ENCODE data around the gene SIGLEC15. TPM values are rescaled to one million over a fixed set of nuclear protein-coding genes. Genes with fewer than 3 reads are reported as not detected.

SIGLEC15 gene
- total and polyA plus RNA-seq, 10 of the 15 experiments (the other 5 are each of a cell fraction or from before 2014, with no cell fraction given), result 0.09 to 0.45 TPM; not detected in 8

- TF ChIP-seq IKZF2 (IDR thresholded peaks at IDR 0.05) (peak; percentile 74 to 77), ZBED1 (IDR thresholded peaks at IDR 0.05; ENCODE audit: borderline replicate concordance) (no peak), FOXM1 (IDR thresholded peaks at IDR 0.05; ENCODE audit: low read depth, low read length) (no peak), NFYB (IDR thresholded peaks at IDR 0.05; ENCODE audit: insufficient read depth, low read depth, low read length) (no peak), SIN3A (IDR thresholded peaks at IDR 0.05; ENCODE audit: low read depth, low read length) (no peak), ZNF687 (IDR thresholded peaks at IDR 0.05) (0 out of 2 replicates have a peak, but pooled peaks have one; percentile 11), BCL3 (IDR thresholded peaks at IDR 0.05; ENCODE audit: borderline replicate concordance, insufficient read depth, low read depth, low read length, poor library complexity, severe bottlenecking) (peak; percentile 52), CTCF (IDR thresholded peaks at IDR 0.05 in 2 of 3, conservative IDR thresholded peaks at IDR 0.05 in 1 of 3; ENCODE audit: control insufficient read depth in 2 of 3, extremely low read depth in 1 of 3, insufficient read depth in 1 of 3, low read depth in 3 of 3, low read length in 3 of 3) (no peak), HDAC6 (IDR thresholded peaks at IDR 0.05; ENCODE audit: unreplicated experiment) (no peak), RELB (IDR thresholded peaks at IDR 0.05; ENCODE audit: low read depth) (peak; percentile 86), MXI1 (IDR thresholded peaks at IDR 0.05; ENCODE audit: low read depth, low read length) (no peak), NKRF (conservative IDR thresholded peaks at IDR 0.05) (0 out of 2 replicates have a peak, but pooled peaks have one; percentile 29), RCOR1 (conservative IDR thresholded peaks at IDR 0.05; ENCODE audit: low read depth, low read length) (no peak), RBBP5 (conservative IDR thresholded peaks at IDR 0.05) (no peak), SMAD5 (IDR thresholded peaks at IDR 0.05; ENCODE audit: low read depth) (no peak), EP300 (IDR thresholded peaks at IDR 0.05; ENCODE audit: borderline replicate concordance in 1 of 2, control insufficient read depth in 1 of 2, low read depth in 2 of 2, low read length in 2 of 2) (no peak; a peak in 1 of 4 replicates), PAX8 (IDR thresholded peaks at IDR 0.05) (no peak), BRCA1 (IDR thresholded peaks at IDR 0.05; ENCODE audit: low read depth, low read length) (no peak)
Measured at GRCh38 chr18:45874491-45875184, 49.2 kb downstream of the SIGLEC15 start (continued).

All from GM12878 (cell line).